Measurements from ENCODE around the gene ARHGAP6.
"Not testable (repeated sequence)": the region's sequence is repeated elsewhere in the genome, so short reads cannot be mapped to it uniquely, and the experiment has no call there.

Gene ARHGAP6

DNA sequence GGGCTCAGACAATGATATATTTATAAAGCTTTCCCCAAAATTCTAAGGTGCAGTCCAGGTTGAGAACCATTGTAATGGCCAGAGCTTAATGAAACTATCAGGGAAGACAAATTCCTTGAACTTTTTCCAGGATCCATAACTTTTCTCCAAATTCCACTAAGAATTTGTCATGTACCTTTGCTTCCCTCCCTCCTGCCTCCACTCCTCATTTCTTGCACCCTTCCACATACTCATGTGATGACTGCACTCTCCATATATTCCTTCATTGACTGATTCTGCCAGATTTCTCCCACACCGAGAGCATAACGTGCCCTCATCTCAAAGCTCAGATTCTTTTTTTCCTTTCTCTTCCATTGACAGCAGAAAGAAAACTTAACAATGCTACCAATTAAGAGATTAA is 393.4 kb downstream of the ARHGAP6 start:
- DNase-seq = no peak

GRCh38 chrX:11269996-11270395 is 395.7 kb downstream of the ARHGAP6 start:
- no peak for DNase-seq

DNA sequence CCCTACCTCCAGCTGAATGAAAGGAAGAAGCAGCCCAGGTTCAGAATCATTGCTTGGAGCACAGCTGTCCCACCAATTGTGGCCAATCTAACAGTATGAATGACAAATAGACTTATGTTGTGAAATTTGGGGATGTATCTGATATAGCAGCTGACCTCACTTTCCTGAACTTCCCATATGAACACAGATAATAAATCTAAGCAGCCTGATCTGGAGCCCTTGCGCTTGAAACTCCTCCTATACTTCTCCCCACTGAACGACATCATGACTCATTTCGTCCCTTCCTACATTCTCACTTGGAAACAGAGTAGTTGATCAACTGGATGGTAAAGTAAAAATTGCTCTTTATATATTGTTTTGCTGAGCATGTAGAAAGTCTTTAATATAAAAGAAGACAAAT is 396.7 kb downstream of the ARHGAP6 start:
- no peak for DNase-seq

DNA sequence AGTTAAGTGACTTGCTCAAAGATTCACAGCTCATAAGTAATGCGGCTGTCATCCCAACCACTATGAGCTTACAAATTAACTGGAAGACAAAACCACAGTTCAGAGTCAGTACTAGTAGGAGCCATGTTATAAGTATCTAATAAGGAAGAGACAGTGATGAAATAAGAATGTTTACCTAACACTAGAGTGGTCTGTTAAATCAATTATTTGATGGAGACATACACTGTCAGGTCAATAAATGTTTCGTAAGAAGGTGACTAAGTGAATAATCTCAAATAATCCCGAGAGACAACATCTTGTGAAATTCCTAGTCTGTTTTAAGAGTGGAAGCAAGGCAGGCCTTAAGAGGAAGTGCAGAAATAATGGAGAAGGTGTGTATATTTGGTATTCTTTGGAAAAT is 398.3 kb downstream of the ARHGAP6 start:
- DNase-seq = no peak

DNA sequence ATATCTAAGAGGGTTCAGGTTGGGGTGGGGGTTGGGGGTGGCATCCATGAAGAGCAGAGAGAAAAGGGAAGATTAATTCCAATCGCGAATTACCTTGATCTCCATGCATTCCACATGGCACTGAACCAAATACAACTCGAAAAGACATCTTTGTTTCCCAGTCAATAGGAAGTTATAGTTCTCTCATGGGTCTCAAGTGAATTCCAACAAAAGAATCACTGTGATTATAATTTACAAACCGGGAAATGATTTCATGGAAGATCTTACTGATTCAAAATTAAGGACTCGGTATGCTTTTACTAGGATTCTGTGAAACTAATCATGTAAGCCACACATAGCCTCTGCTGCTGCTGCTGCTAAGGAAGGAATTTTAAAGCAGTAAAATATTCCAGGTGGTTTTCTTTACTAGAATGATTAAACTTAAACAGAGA is 399.1 kb downstream of the ARHGAP6 start:
- no peak for DNase-seq

DNA sequence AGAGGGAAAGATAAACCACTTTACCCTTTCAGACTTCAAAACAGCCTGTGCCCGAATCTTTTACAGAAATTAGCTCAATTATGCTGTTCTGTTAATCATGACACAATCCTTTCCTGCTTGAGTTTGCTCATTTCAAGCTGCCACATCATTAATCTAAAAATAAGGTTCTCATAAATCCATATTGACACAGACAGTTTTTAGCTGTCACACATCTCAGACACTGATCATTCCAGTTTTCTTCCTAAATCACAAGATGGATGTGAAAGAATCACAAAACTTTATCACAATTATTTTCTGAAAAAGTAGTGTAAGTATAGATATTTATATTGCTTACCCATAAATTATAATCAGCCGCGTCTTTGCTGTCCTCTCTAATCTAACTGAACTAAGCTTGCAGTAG is 400.4 kb downstream of the ARHGAP6 start:
- no peak for DNase-seq

GRCh38 chrX:11264925-11265324 is 400.8 kb downstream of the ARHGAP6 start:
- no peak for DNase-seq

DNA sequence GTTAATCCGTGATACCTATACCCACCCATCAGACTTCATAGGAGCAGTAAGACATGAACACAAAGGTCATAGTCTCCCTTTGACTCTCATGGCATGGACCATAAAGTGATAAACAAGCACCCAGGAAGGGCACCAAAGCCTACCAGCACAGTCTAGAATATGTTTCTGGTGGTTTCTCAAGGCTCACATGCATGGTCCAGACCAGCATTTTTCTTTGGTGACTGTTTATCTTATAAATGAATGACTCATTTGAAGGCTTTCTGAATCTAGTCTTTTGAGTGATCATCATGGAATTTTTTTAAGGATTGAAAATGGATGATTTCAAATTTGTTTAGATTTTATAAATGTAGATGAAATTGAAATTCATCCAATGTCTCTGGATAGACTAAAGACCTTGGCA is 404.5 kb downstream of the ARHGAP6 start:
- DNase-seq = no peak

- no peak for DNase-seq
These were observed 406.3 kb downstream of the ARHGAP6 start for GRCh38 chrX:11259437-11259836.

DNA sequence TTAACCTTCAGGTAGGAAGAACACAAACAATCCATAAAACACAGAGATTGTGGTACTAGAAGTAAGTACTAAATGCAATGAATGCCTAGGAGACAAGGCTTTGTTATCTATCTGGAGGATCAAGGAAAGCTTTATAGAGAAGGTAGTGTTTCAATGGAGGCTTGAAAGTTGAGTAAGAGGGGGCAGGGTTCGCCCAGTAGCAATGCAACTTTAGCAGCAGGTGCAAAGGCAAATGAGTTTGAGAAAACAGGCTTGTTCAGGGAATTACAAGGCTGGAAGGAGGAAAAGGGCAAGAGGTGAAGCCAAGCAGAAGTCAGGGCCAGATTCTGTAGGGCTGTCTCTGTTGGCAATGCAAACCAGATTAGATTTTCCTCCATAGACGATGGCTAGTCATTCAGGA is 408.0 kb downstream of the ARHGAP6 start:
- DNase-seq = no peak

DNA sequence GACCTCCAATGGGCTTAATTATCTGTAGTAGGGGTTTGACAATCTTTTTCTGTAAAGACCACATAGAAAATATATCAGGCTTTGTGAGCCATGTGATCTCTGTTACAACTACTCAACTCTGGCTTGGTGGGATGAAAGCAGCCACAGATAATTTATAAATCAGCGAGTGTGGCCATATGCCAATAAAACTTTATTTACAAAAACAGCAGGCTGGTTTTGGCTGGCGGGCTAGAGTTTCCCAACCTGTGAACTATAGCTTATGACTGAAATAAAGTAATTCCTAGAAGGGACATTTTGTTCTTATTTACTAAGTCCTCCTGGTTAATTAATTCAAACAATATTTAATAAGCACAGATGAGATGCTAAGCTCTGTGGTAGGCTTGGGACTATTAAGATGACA is 408.4 kb downstream of the ARHGAP6 start:
- DNase-seq = no peak

GRCh38 chrX:11254417-11255109 is 411.2 kb downstream of the ARHGAP6 start:
- no peak for DNase-seq

- no peak for DNase-seq
These were observed 421.1 kb downstream of the ARHGAP6 start for GRCh38 chrX:11244636-11245035.

- DNase-seq = no peak
These were observed 423.0 kb downstream of the ARHGAP6 start for GRCh38 chrX:11242704-11243103.

GRCh38 chrX:11241720-11242119 is 424.0 kb downstream of the ARHGAP6 start:
- DNase-seq = no peak

GRCh38 chrX:11239230-11239629 is 426.5 kb downstream of the ARHGAP6 start:
- no peak for DNase-seq

- not testable (repeated sequence) for DNase-seq
These were observed 430.3 kb downstream of the ARHGAP6 start for GRCh38 chrX:11235377-11235776.

GRCh38 chrX:11215191-11215921 is 450.4 kb downstream of the ARHGAP6 start:
- DNase-seq = no peak

DNA sequence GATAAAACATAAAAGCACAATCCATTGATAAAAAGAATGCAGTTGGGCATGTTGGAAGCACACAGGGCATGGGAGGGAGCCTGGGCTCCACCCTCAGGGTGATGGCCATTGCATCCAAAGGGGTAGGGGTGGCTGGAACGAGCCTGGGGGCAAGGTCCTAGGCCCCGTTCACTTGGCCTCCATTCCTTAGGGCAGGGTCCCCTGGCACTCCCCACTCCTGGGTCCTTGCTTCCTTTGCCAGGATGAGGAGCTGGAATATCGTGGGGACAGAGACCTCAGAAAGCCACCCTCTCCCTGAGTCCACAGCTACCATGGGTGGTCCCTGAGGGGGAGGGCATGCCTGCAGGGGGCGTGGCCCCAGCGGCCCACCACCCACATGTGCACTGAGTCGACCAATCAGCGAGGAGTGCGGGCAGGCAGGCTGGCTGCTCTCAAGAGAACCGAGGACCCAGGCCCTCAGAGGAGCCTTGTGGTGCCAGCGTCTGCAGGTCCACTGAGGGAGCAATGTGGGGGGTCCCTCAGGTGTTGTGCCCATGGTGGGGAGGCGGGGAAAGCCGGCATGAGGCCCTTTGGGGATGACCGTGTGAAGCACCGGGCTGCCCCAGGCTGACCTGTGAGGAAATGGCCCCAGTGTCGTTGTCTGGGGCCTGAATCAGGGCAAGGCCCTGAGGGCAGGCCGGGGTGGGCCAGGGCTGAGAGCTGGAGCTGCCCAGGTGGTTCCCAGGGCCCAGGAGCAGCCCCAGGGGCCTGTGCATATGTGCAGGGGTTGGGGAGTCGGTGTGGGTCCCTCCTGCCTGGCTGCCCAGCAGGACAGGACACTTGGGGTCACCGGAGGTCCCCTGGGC is 451.2 kb downstream of the ARHGAP6 start:
- DNase-seq = no peak

- no peak for DNase-seq
These were observed 453.0 kb downstream of the ARHGAP6 start for GRCh38 chrX:11212741-11213140.

- no peak for DNase-seq
These were observed 455.3 kb downstream of the ARHGAP6 start for GRCh38 chrX:11210415-11210801.

- DNase-seq = no peak
These were observed 455.8 kb downstream of the ARHGAP6 start for GRCh38 chrX:11209798-11210414.

DNA sequence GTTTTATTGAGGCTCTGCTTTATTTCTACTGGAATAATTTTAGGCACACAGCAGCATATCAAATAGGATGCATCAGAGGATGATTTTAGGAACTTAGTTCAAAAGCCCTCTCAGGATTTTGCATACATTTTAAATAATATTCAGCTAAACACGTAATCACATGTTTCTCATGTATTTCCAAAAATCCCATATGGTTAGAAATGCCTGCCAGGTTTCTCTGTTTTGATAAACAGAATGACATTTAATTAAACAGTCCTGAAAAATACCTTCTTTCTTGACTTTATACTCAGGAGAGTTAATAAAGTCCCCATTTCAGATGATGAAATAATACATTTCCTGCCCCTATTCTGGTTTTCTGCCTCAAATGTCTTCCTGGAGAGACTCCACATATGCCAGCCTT is 459.0 kb downstream of the ARHGAP6 start:
- DNase-seq = no peak

Data from NCI-H774 (cell line).